ENCODE data around the gene TUBG1. TPM values are rescaled to one million over a fixed set of nuclear protein-coding genes. Genes with fewer than 3 reads are reported as not detected.

The TUBG1 gene
- total and polyA plus RNA-seq, 9 of the 15 experiments (the other 6 are each of a cell fraction or from before 2014, with no cell fraction given), result 33.1 to 147 (median 66.0) TPM

GRCh38 chr17:42566215-42566882 is 43.1 kb upstream of the TUBG1 start (continued):
- TF ChIP-seq ZNF445 (CRISPR knock-in tag; IDR thresholded peaks at IDR 0.05; ENCODE audit: low read depth) (no peak), KLF10 (CRISPR knock-in tag; IDR thresholded peaks at IDR 0.05) (no peak), ZNF764 (CRISPR knock-in tag; IDR thresholded peaks at IDR 0.05; ENCODE audit: low read depth) (no peak), FIP1L1 (IDR thresholded peaks at IDR 0.05; ENCODE audit: low read depth, low read length, poor library complexity, severe bottlenecking) (no peak), MEF2A (IDR thresholded peaks at IDR 0.05; ENCODE audit: control insufficient read depth, low read depth, low read length) (no peak), NFE2 (IDR thresholded peaks at IDR 0.05; ENCODE audit: low read depth) (no peak), SMARCA5 (IDR thresholded peaks at IDR 0.05) (no peak), MYNN (IDR thresholded peaks at IDR 0.05) (no peak), MYNN (CRISPR knock-in tag; IDR thresholded peaks at IDR 0.05) (no peak), HNRNPH1 (optimal IDR thresholded peaks at IDR 0.05; ENCODE audit: low read depth, low read length) (no peak), POLR2AphosphoS2 (IDR thresholded peaks at IDR 0.05; ENCODE audit: low read length) (no peak), DMBX1 (CRISPR knock-in tag; IDR thresholded peaks at IDR 0.05; ENCODE audit: borderline replicate concordance) (peak; percentile 57), ZNF174 (CRISPR knock-in tag; IDR thresholded peaks at IDR 0.05) (no peak), HDAC8 (tag; IDR thresholded peaks at IDR 0.05) (peak; percentile 59; the same call in 1 of the 2 replicates)
- TF ChIP-seq, protein P1, sequence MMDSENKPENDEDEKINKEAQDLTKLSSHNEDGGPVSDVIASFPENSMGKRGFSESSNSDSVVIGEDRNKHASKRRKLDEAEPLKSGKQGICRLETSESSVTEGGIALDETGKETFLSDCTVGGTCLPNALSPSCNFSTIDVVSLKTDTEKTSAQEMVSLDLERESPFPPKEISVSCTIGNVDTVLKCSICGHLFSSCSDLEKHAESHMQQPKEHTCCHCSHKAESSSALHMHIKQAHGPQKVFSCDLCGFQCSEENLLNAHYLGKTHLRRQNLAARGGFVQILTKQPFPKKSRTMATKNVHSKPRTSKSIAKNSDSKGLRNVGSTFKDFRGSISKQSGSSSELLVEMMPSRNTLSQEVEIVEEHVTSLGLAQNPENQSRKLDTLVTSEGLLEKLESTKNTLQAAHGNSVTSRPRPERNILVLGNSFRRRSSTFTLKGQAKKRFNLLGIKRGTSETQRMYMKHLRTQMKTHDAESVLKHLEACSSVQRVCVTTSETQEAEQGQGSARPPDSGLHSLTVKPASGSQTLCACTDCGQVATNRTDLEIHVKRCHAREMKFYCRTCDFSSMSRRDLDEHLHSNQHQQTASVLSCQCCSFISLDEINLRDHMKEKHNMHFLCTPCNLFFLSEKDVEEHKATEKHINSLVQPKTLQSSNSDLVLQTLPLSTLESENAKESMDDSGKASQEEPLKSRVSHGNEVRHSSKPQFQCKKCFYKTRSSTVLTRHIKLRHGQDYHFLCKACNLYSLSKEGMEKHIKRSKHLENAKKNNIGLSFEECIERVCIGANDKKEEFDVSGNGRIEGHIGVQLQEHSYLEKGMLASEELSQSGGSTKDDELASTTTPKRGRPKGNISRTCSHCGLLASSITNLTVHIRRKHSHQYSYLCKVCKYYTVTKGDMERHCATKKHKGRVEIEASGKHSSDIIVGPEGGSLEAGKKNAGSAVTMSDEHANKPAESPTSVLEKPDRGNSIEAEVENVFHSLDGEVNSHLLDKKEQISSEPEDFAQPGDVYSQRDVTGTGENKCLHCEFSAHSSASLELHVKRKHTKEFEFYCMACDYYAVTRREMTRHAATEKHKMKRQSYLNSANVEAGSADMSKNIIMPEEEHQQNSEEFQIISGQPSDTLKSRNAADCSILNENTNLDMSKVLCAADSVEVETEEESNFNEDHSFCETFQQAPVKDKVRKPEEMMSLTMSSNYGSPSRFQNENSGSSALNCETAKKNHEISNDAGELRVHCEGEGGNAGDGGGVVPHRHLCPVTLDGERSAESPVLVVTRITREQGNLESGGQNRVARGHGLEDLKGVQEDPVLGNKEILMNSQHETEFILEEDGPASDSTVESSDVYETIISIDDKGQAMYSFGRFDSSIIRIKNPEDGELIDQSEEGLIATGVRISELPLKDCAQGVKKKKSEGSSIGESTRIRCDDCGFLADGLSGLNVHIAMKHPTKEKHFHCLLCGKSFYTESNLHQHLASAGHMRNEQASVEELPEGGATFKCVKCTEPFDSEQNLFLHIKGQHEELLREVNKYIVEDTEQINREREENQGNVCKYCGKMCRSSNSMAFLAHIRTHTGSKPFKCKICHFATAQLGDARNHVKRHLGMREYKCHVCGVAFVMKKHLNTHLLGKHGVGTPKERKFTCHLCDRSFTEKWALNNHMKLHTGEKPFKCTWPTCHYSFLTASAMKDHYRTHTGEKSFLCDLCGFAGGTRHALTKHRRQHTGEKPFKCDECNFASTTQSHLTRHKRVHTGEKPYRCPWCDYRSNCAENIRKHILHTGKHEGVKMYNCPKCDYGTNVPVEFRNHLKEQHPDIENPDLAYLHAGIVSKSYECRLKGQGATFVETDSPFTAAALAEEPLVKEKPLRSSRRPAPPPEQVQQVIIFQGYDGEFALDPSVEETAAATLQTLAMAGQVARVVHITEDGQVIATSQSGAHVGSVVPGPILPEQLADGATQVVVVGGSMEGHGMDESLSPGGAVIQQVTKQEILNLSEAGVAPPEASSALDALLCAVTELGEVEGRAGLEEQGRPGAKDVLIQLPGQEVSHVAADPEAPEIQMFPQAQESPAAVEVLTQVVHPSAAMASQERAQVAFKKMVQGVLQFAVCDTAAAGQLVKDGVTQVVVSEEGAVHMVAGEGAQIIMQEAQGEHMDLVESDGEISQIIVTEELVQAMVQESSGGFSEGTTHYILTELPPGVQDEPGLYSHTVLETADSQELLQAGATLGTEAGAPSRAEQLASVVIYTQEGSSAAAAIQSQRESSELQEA (IDR thresholded peaks at IDR 0.05; ENCODE audit: low read depth), result no peak
- TF ChIP-seq, protein P2, sequence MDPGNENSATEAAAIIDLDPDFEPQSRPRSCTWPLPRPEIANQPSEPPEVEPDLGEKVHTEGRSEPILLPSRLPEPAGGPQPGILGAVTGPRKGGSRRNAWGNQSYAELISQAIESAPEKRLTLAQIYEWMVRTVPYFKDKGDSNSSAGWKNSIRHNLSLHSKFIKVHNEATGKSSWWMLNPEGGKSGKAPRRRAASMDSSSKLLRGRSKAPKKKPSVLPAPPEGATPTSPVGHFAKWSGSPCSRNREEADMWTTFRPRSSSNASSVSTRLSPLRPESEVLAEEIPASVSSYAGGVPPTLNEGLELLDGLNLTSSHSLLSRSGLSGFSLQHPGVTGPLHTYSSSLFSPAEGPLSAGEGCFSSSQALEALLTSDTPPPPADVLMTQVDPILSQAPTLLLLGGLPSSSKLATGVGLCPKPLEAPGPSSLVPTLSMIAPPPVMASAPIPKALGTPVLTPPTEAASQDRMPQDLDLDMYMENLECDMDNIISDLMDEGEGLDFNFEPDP (CRISPR knock-in tag; IDR thresholded peaks at IDR 0.05), result no peak
- TF ChIP-seq, protein P3, sequence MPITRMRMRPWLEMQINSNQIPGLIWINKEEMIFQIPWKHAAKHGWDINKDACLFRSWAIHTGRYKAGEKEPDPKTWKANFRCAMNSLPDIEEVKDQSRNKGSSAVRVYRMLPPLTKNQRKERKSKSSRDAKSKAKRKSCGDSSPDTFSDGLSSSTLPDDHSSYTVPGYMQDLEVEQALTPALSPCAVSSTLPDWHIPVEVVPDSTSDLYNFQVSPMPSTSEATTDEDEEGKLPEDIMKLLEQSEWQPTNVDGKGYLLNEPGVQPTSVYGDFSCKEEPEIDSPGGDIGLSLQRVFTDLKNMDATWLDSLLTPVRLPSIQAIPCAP (CRISPR knock-in tag; IDR thresholded peaks at IDR 0.05; ENCODE audit: borderline replicate concordance), result no peak
